ENCODE data around the gene FOXL3. TPM values are rescaled to one million over a fixed set of nuclear protein-coding genes. Genes with fewer than 3 reads are reported as not detected.

FOXL3 gene
- total RNA-seq, 1 experiment from 2014 or later = not detected

- H3K4me3 ChIP-seq (ENCODE audit: low read depth, low read length, poor library complexity, severe bottlenecking) = no peak overlapping the region
- no peak for DNase-seq (ENCODE audit: low spot score)
- H3K4me1 ChIP-seq (ENCODE audit: insufficient read depth, low read length, poor library complexity, severe bottlenecking) = peaks cover 5% of the 10 kb centered on the region
- CTCF ChIA-PET = no interaction called here
- H3K9me3 ChIP-seq (ENCODE audit: low read depth, low read length, poor library complexity, severe bottlenecking) = no peaks in the 10 kb centered on the region
- H3K36me3 ChIP-seq (ENCODE audit: insufficient read depth, low read length, poor library complexity, severe bottlenecking) = no peaks in the 10 kb centered on the region
- H3K27ac ChIP-seq (ENCODE audit: low read depth, low read length, poor library complexity, severe bottlenecking) = no peak overlapping the region
- H3K27me3 ChIP-seq (replicated peaks; ENCODE audit: insufficient read depth, low read depth, low read length, poor library complexity) = peaks cover 30% of the 10 kb centered on the region
- TF ChIP-seq CTCF (conservative IDR thresholded peaks at IDR 0.05; ENCODE audit: low read depth, low read length) = no peak
- no peak for TF ChIP-seq EZH2 (IDR thresholded peaks at IDR 0.05; ENCODE audit: borderline replicate concordance, low read depth, low read length, poor library complexity, severe bottlenecking)
- BruUV-seq (replicated peaks) = no TSS peak
- intact Hi-C loops (cut with micrococcal nuclease; ENCODE audit: unreplicated experiment) = no loop called here
- POLR2A ChIA-PET (ENCODE audit: low non-redundant PET) = no interaction called here
These were observed 28.5 kb downstream of the FOXL3 start for GRCh38 chr7:318476-318875.

- CTCF ChIA-PET = no interaction called here
- Histone ChIP-seq H3K27me3 (replicated peaks; ENCODE audit: insufficient read depth, low read depth, low read length, poor library complexity) (peaks cover 24% of the 10 kb centered on the region), H3K27ac (ENCODE audit: low read depth, low read length, poor library complexity, severe bottlenecking) (no peak overlapping the region), H3K4me3 (ENCODE audit: low read depth, low read length, poor library complexity, severe bottlenecking) (no peak overlapping the region), H3K9me3 (ENCODE audit: low read depth, low read length, poor library complexity, severe bottlenecking) (no peaks in the 10 kb centered on the region), H3K36me3 (ENCODE audit: insufficient read depth, low read length, poor library complexity, severe bottlenecking) (no peaks in the 10 kb centered on the region), H3K4me1 (ENCODE audit: insufficient read depth, low read length, poor library complexity, severe bottlenecking) (peaks cover 5% of the 10 kb centered on the region)
- intact Hi-C loops (cut with micrococcal nuclease; ENCODE audit: unreplicated experiment) = no loop called here
- BruUV-seq (replicated peaks) = no TSS peak
- POLR2A ChIA-PET (ENCODE audit: low non-redundant PET) = no interaction called here
- TF ChIP-seq EZH2 (IDR thresholded peaks at IDR 0.05; ENCODE audit: borderline replicate concordance, low read depth, low read length, poor library complexity, severe bottlenecking) = no peak
- TF ChIP-seq CTCF (conservative IDR thresholded peaks at IDR 0.05; ENCODE audit: low read depth, low read length) = no peak
- no peak for DNase-seq (ENCODE audit: low spot score)
These were observed 29.1 kb downstream of the FOXL3 start for GRCh38 chr7:318878-319661.

GRCh38 chr7:320297-320696 is 30.3 kb downstream of the FOXL3 start:
- no peak for DNase-seq (ENCODE audit: low spot score)
- no peaks in the 10 kb centered on the region for H3K9me3 ChIP-seq (ENCODE audit: low read depth, low read length, poor library complexity, severe bottlenecking)
- no peak for TF ChIP-seq CTCF (conservative IDR thresholded peaks at IDR 0.05; ENCODE audit: low read depth, low read length)
- no peak for TF ChIP-seq EZH2 (IDR thresholded peaks at IDR 0.05; ENCODE audit: borderline replicate concordance, low read depth, low read length, poor library complexity, severe bottlenecking)
- peaks cover 13% of the 10 kb centered on the region for H3K27me3 ChIP-seq (replicated peaks; ENCODE audit: insufficient read depth, low read depth, low read length, poor library complexity)
- intact Hi-C loops (cut with micrococcal nuclease; ENCODE audit: unreplicated experiment) = loop anchor here (10.0 kb wide), 1 partner anchor 865 kb away; no protein-coding TSS in a partner anchor
- H3K27ac ChIP-seq (ENCODE audit: low read depth, low read length, poor library complexity, severe bottlenecking) = no peak overlapping the region
- H3K4me1 ChIP-seq (ENCODE audit: insufficient read depth, low read length, poor library complexity, severe bottlenecking) = peaks cover 5% of the 10 kb centered on the region
- H3K4me3 ChIP-seq (ENCODE audit: low read depth, low read length, poor library complexity, severe bottlenecking) = no peak overlapping the region
- BruUV-seq (replicated peaks) = no TSS peak
- POLR2A ChIA-PET (ENCODE audit: low non-redundant PET) = no interaction called here
- CTCF ChIA-PET = interaction anchor here (0.6 kb wide), 1 partner anchor 407 kb away, joined by 3 read pairs; the partner anchor contains the start of gene PRKAR1B
- no peaks in the 10 kb centered on the region for H3K36me3 ChIP-seq (ENCODE audit: insufficient read depth, low read length, poor library complexity, severe bottlenecking)

Measured in A673 (cell line).